NCI-H2227 treated with DMSO at 0.1 percent for 48 hours (cell line): ENCODE data around the gene ADIRF.
"Not testable (repeated sequence)": the region's sequence is repeated elsewhere in the genome, so short reads cannot be mapped to it uniquely, and the experiment has no call there.

Experiments used
- DNase-seq: peaks from one replicate; lab custom pipeline; 2025; lab: John Stamatoyannopoulos, UW

ADIRF gene

GRCh38 chr10:86979977-86980448 lies 11.7 kb downstream of the ADIRF start:
- DNase-seq, result no peak

- not testable (repeated sequence) for DNase-seq
Observed at GRCh38 chr10:86981020-86981419, 12.7 kb downstream of the ADIRF start.

- no peak for DNase-seq
Observed at GRCh38 chr10:86981716-86982115, 13.4 kb downstream of the ADIRF start.

GRCh38 chr10:86984498-86984897 lies 16.2 kb downstream of the ADIRF start:
- not testable (repeated sequence) for DNase-seq

- no peak for DNase-seq
Observed at GRCh38 chr10:86988520-86988919, 20.2 kb downstream of the ADIRF start.

- not testable (repeated sequence) for DNase-seq
Observed at GRCh38 chr10:86991362-86991761, 23.1 kb downstream of the ADIRF start.

GRCh38 chr10:86992456-86992855 lies 24.2 kb downstream of the ADIRF start:
- DNase-seq, result no peak

- DNase-seq, result no peak
Observed at GRCh38 chr10:86992929-86993328, 24.6 kb downstream of the ADIRF start.

GRCh38 chr10:86999802-87000403 lies 31.6 kb downstream of the ADIRF start:
- not testable (repeated sequence) for DNase-seq

- no peak for DNase-seq
Observed at GRCh38 chr10:87000491-87000890, 32.2 kb downstream of the ADIRF start.

- DNase-seq, result not testable (repeated sequence)
Observed at GRCh38 chr10:87007124-87007523, 38.8 kb downstream of the ADIRF start.

- not testable (repeated sequence) for DNase-seq
Observed at GRCh38 chr10:87007674-87008073, 39.4 kb downstream of the ADIRF start.

- DNase-seq, result not testable (repeated sequence)
Observed at GRCh38 chr10:87008303-87008702, 40.0 kb downstream of the ADIRF start.

- DNase-seq, result not testable (repeated sequence)
Observed at GRCh38 chr10:87009134-87009696, 40.9 kb downstream of the ADIRF start.

- not testable (repeated sequence) for DNase-seq
Observed at GRCh38 chr10:87013528-87013927, 45.2 kb downstream of the ADIRF start.

- DNase-seq, result not testable (repeated sequence)
Observed at GRCh38 chr10:87014986-87015716, 46.9 kb downstream of the ADIRF start.

- DNase-seq, result not testable (repeated sequence)
Observed at GRCh38 chr10:87018127-87018526, 49.8 kb downstream of the ADIRF start.

- DNase-seq, result not testable (repeated sequence)
Observed at GRCh38 chr10:87019066-87019465, 50.8 kb downstream of the ADIRF start.

- DNase-seq, result not testable (repeated sequence)
Observed at GRCh38 chr10:87019504-87019903, 51.2 kb downstream of the ADIRF start.

- DNase-seq, result not testable (repeated sequence)
Observed at GRCh38 chr10:87020056-87020455, 51.8 kb downstream of the ADIRF start, which contains the start of gene FAM25A. Gene FAM25A, plus strand, starts transcription at chr10:87020294. Its CDS starts 31 bp downstream, at chr10:87020325.
